ENCODE data around the gene DDT.
"Not testable (repeated sequence)": the region's sequence is repeated elsewhere in the genome, so short reads cannot be mapped to it uniquely, and the experiment has no call there.

DNA sequence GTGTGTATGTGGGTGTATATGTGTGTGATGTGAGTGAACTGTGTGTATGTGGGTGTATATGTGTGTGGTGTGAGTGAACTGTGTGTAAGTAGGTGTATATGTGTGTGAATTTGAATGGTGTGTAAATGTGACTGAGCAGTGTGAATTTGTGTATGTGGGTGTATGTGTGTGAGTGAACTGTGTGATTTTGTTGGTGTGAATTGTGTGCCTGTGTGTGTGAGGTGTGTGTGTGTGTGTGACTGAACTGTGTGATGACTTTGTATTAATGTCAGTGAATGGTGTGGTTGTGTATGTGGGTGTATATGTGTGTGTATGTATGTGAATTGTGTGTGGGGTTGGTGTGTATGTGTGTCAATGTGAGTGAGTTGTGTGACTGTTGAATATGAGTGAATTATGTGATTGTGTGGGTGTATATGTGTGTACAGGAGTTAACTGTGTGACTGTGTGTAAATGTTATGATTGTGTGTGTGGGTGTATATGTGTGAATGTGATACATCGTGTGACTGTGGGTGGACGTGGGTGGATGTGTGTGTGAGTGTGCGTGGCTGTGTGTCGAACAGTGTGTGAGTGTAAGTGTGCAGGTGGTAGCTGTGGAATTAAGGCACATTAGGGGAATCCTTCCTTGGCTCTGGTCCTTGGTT is 12.4 kb upstream of the DDT start:
- TF ChIP-seq, protein P1, sequence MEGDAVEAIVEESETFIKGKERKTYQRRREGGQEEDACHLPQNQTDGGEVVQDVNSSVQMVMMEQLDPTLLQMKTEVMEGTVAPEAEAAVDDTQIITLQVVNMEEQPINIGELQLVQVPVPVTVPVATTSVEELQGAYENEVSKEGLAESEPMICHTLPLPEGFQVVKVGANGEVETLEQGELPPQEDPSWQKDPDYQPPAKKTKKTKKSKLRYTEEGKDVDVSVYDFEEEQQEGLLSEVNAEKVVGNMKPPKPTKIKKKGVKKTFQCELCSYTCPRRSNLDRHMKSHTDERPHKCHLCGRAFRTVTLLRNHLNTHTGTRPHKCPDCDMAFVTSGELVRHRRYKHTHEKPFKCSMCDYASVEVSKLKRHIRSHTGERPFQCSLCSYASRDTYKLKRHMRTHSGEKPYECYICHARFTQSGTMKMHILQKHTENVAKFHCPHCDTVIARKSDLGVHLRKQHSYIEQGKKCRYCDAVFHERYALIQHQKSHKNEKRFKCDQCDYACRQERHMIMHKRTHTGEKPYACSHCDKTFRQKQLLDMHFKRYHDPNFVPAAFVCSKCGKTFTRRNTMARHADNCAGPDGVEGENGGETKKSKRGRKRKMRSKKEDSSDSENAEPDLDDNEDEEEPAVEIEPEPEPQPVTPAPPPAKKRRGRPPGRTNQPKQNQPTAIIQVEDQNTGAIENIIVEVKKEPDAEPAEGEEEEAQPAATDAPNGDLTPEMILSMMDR (IDR thresholded peaks at IDR 0.05) = not testable (repeated sequence)
- not testable (repeated sequence) for TF ChIP-seq POLR2AphosphoS5 (IDR thresholded peaks at IDR 0.05)
